Chondrocyte (in vitro differentiated cells): ENCODE data around the gene CADPS2. TPM values are rescaled to one million over a fixed set of nuclear protein-coding genes. Genes with fewer than 3 reads are reported as not detected.

Experiments
- DNase-seq: peaks from one replicate; pipeline ENCODE4 v3.0.0; 2021; ENCODE audit warnings: mixed read lengths, low spot score
- H3K27ac Mint-ChIP-seq: one replicate; pipeline ENCODE4 v1.8.0; 2021; ENCODE audit warnings: mild to moderate bottlenecking, moderate library complexity, mixed read lengths; ENCODE audit not compliant: unreplicated experiment
- H3K27me3 Mint-ChIP-seq: 2 replicates; pipeline ENCODE4 v1.8.0; 2021; ENCODE audit warnings: low read depth, mixed read lengths
- H3K36me3 Mint-ChIP-seq: 2 replicates; pipeline ENCODE4 v1.8.0; 2021; ENCODE audit warnings: low read depth, mixed read lengths
- H3K4me1 Mint-ChIP-seq: 2 replicates; pipeline ENCODE4 v1.8.0; 2021; ENCODE audit warnings: low read depth, mild to moderate bottlenecking, mixed read lengths
- H3K4me3 Mint-ChIP-seq: one replicate; pipeline ENCODE4 v1.8.0; 2021; ENCODE audit warnings: mild to moderate bottlenecking, moderate library complexity, mixed read lengths; ENCODE audit not compliant: unreplicated experiment
- H3K9me3 Mint-ChIP-seq: 2 replicates; pipeline ENCODE4 v1.8.0; 2021; ENCODE audit warnings: low read depth, mixed read lengths
- CTCF ChIP-seq: fragments of 200-600 bp; sonication (generic); IDR thresholded peaks from 2 replicates; pipeline ENCODE4 v1.5.0; 2021; ENCODE audit warnings: antibody characterized with exemption, mild to moderate bottlenecking, moderate library complexity
- total RNA-seq: library from RNA; stranded (reverse); gene quantifications from 3 replicates; pipeline ENCODE4 v1.2.1, GENCODE V29; 2021

Gene CADPS2
- total RNA-seq, 1 donor from 2014 or later = 0.32 TPM

- Mint-ChIP-seq H3K4me3 (no peak overlapping the region), H3K27me3 (peaks cover 10% of the 10 kb centered on the region), H3K9me3 (peaks cover 2% of the 10 kb centered on the region), H3K36me3 (no peaks in the 10 kb centered on the region), H3K4me1 (peaks cover 5% of the 10 kb centered on the region), H3K27ac (no peak overlapping the region)
- no peak for TF ChIP-seq CTCF
- no peak for DNase-seq
These were observed 505.3 kb downstream of the CADPS2 start for GRCh38 chr7:122380992-122381391.

- Mint-ChIP-seq H3K4me1 (peaks cover 5% of the 10 kb centered on the region), H3K4me3 (no peak overlapping the region), H3K9me3 (peaks cover 2% of the 10 kb centered on the region), H3K27me3 (peaks cover 11% of the 10 kb centered on the region), H3K27ac (no peak overlapping the region), H3K36me3 (no peaks in the 10 kb centered on the region)
- no peak for DNase-seq
- TF ChIP-seq CTCF = no peak
These were observed 506.8 kb downstream of the CADPS2 start for GRCh38 chr7:122379491-122379890.

- no peak overlapping the region for H3K27ac Mint-ChIP-seq
- no peak for TF ChIP-seq CTCF
- no peaks in the 10 kb centered on the region for H3K9me3 Mint-ChIP-seq
- no peaks in the 10 kb centered on the region for H3K4me1 Mint-ChIP-seq
- peaks cover 6% of the 10 kb centered on the region for H3K27me3 Mint-ChIP-seq
- no peak for DNase-seq
- no peaks in the 10 kb centered on the region for H3K36me3 Mint-ChIP-seq
- no peak overlapping the region for H3K4me3 Mint-ChIP-seq
These were observed 516.5 kb downstream of the CADPS2 start for GRCh38 chr7:122369756-122370155.

GRCh38 chr7:122364761-122365280 lies 521.4 kb downstream of the CADPS2 start:
- Mint-ChIP-seq H3K36me3 (no peaks in the 10 kb centered on the region), H3K27me3 (peaks cover 3% of the 10 kb centered on the region), H3K27ac (no peak overlapping the region), H3K9me3 (no peaks in the 10 kb centered on the region), H3K4me3 (no peak overlapping the region), H3K4me1 (no peaks in the 10 kb centered on the region)
- no peak for TF ChIP-seq CTCF
- DNase-seq = no peak

- no peak for TF ChIP-seq CTCF
- H3K36me3 Mint-ChIP-seq = no peaks in the 10 kb centered on the region
- no peak overlapping the region for H3K27ac Mint-ChIP-seq
- peaks cover 5% of the 10 kb centered on the region for H3K27me3 Mint-ChIP-seq
- no peaks in the 10 kb centered on the region for H3K9me3 Mint-ChIP-seq
- H3K4me3 Mint-ChIP-seq = no peak overlapping the region
- no peaks in the 10 kb centered on the region for H3K4me1 Mint-ChIP-seq
- DNase-seq = no peak
These were observed 523.1 kb downstream of the CADPS2 start for GRCh38 chr7:122363144-122363543.
